Epithelial cell of proximal tubule (primary cell): ENCODE results near the gene KCP. TPM values are rescaled to one million over a fixed set of nuclear protein-coding genes. Genes with fewer than 3 reads are reported as not detected.

ENCODE experiments used
- DNase-seq: peaks from one replicate; pipeline ENCODE4 v3.0.0-alpha.2; 2011; ENCODE audit warnings: low read depth
- H3K4me3 ChIP-seq: 2 replicates; pipeline ENCODE4 v1.5.1; 2011; ENCODE audit warnings: low read depth, mild to moderate bottlenecking, low read length
- total RNA-seq: library from RNA; depleted of rRNA; stranded (reverse); fragments of >200 nt; gene quantifications from 2 replicates; pipeline ENCODE4 v1.2.3, GENCODE V29; 2015
- TF ChIP-seq, protein P1 (sequence below): conservative IDR thresholded peaks from 2 replicates; pipeline ENCODE4 v1.5.1; 2012; ENCODE audit warnings: low read depth, mild to moderate bottlenecking, low read length

The KCP gene
- total RNA-seq, 1 donor from 2014 or later: 5.2 TPM

DNA sequence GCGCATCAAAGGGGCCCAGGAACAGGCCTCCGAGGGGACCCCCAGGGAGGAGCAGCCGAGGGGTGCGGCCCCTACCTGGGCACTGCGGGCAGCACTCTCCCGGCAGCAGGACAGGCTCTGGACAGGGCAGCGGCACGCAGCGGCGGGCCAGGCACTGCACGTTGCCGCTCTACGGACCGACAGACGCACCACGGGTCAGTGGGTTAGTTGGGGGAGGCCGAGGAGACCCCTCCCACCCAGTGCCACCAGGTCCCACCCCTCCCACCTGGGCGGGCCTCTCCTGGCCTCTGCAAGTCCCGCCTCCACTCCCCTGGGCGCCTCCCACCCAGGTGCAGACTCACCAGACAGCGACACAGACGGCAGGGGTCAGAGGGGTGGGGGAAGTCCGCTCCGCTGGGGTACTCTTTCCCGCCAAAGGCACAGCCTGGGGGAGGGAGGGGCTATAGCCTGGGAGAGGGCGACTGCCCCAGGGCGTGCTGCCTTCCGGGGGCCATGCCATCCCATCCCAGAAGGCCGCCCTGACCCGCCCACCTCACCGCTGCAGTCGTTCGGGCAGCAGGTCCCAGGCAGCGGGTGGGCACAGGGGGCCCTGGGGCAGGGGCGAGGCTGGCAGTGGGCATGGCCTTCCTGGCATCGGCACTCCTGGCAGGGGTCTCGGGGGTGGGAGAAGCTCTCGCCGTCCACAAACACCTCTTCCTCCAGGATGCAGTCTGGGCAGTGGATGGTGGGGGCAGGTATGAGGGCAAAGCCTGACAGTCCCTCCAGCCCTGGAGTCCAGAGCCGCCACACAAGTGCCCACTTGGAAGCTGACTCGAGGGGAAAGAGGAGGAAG, 19.2 kb downstream of the KCP start:
- no peak overlapping the region for H3K4me3 ChIP-seq
- TF ChIP-seq, protein P1, sequence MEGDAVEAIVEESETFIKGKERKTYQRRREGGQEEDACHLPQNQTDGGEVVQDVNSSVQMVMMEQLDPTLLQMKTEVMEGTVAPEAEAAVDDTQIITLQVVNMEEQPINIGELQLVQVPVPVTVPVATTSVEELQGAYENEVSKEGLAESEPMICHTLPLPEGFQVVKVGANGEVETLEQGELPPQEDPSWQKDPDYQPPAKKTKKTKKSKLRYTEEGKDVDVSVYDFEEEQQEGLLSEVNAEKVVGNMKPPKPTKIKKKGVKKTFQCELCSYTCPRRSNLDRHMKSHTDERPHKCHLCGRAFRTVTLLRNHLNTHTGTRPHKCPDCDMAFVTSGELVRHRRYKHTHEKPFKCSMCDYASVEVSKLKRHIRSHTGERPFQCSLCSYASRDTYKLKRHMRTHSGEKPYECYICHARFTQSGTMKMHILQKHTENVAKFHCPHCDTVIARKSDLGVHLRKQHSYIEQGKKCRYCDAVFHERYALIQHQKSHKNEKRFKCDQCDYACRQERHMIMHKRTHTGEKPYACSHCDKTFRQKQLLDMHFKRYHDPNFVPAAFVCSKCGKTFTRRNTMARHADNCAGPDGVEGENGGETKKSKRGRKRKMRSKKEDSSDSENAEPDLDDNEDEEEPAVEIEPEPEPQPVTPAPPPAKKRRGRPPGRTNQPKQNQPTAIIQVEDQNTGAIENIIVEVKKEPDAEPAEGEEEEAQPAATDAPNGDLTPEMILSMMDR: no peak
- DNase-seq: no peak

DNA sequence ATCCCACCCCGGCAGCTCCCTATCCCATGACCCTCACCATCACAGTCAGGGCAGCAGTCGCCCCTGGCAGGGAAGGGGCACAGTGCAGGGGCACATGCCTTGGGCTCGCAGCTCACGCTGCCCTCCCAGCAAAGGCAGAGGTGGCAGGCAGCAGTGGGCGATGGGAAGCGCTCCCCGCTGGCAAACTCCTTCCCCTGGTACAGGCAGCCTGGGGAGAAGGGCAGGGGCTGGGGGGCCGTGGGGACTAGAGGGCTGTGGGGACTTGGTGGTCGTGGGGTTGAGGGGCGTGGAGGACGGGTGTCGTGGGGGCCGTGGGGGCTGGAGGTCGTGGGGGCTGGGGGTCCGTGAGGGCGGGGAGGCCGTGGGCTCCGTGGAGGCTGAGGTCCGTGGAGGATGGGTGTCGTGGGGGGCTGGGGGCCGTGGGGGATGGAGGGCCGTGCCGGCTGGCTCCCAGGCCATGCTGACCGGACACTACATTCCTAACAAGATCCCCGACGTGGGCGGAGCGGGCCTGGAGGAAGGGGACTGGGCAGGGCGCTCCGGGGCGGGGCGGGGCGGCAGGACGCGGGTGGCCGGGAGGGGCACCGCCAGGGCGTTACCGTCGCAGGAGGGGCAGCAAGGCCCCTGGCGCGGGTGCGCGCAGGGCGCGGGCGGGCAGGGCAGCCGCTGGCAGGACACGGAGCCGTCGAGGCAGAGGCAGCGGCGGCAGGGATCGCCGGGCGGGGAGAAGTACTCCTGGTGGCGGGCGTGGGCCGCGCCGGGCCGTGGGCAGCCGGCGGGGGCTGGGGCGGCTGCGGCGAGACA, 20.0 kb downstream of the KCP start:
- no peak overlapping the region for H3K4me3 ChIP-seq
- TF ChIP-seq, protein P1: no peak
- DNase-seq: no peak

- no peak overlapping the region for H3K4me3 ChIP-seq
- DNase-seq: no peak
- TF ChIP-seq, protein P1: no peak
Observed at GRCh38 chr7:128889121-128889520, 21.4 kb downstream of the KCP start.

- no peak overlapping the region for H3K4me3 ChIP-seq
- TF ChIP-seq, protein P1: no peak
- DNase-seq: no peak
Observed at GRCh38 chr7:128888756-128889095, 21.8 kb downstream of the KCP start.

DNA sequence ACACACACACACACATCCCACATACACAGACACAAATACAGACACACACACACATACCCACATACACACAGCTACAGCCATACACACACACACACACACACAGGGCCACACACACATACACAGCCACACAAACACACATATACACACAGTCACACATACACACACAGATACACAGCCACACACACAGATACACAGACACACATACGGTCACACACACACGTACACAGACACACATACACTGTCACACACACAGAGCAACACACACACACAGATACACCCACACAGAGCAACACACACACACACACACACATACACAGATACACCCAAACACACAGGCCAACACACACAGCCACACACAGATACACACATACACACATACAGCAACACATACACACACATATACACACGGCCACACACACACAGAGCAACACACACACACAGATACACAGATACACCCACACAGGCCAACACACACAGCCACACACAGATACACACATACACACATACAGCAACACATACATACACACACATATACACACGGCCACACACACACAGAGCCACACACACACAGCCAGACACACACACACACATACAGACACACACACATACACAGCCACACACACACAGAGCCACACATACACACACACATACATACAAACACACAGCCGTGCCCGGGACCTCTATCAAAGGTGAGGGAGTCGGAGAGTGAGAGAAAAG, 22.3 kb downstream of the KCP start:
- TF ChIP-seq, protein P1: no peak
- DNase-seq: no peak
- no peak overlapping the region for H3K4me3 ChIP-seq

DNA sequence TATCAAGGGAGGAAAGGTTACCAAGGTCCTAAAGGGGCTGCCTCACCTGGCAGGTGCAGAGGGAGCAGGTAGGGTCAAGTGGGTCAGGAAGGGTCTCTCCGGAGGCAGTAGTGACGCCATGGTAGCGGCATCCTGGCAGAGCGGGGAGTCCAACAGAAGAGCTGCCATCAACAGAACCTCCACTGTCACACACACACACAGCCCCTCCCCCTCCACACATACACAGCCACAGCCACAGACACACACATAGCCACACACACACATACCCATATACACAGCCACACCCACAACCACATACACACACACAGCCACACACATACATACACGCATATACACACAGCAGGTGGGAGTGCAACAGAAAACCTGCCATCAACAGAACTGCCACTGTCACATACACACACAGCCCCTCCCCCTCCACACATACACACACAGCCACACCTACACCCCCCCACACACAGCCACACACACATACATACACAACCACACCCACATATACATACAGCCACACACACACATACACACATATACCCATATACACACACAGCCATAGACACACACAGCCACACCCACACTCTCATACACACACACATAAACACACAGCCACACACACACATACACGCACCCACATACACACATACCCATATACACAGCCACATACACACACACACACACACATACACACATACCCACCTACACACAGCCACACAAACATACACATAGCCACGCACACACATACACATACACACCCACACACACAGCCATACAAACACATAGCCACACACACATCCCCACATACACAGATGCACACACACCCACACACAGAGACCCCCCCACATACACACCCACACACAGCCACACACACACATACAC, 23.1 kb downstream of the KCP start:
- no peak overlapping the region for H3K4me3 ChIP-seq
- no peak for DNase-seq
- TF ChIP-seq, protein P1: no peak
